IMR-90 (cell line): ENCODE results near the gene DUOX1. TPM values are rescaled to one million over a fixed set of nuclear protein-coding genes. Genes with fewer than 3 reads are reported as not detected.

Source experiments
- ATAC-seq: fragments of 200-7000 bp; cut with Tn5 transposase; 2 replicates; pipeline ENCODE4 v1.9.1; 2020; ENCODE audit warnings: low read depth, mild to moderate bottlenecking, moderate library complexity
- BruUV-seq: library from RNA; stranded (reverse); fragments of 400-500 nt; replicated peaks from 2 replicates; lab custom pipeline; 2021; lab: Mats Ljungman, UMichigan
- CTCF ChIA-PET: fragments of 300-600 bp; formaldehyde crosslinking; extraction: SDS; loops from one replicate; lab custom pipeline; 2021; ENCODE audit warnings: antibody characterized with exemption; lab: Yijun Ruan, JAX
- POLR2A ChIA-PET: fragments of 300-600 bp; sonication (Branson Sonifier 250); formaldehyde crosslinking; loops from one replicate; lab custom pipeline; 2022; ENCODE audit warnings: antibody characterized with exemption; ENCODE audit not compliant: unreplicated experiment; lab: Charles Lee
- DNase-seq: peaks from one replicate; pipeline ENCODE4 v3.0.0; 2013
- H2AFZ ChIP-seq: replicated peaks from 2 replicates; pipeline ENCODE3; 2013; ENCODE audit warnings: low read length, mild to moderate bottlenecking; ENCODE audit not compliant: poor library complexity
- H2AK5ac ChIP-seq: 2 replicates; pipeline ENCODE4 v1.6.1; 2013; ENCODE audit warnings: low read depth, low read length, inconsistent platforms
- H2AK9ac ChIP-seq: replicated peaks from 2 replicates; pipeline ENCODE3; 2013; ENCODE audit warnings: mild to moderate bottlenecking, low read depth, low read length, moderate library complexity; ENCODE audit not compliant: poor library complexity
- H2BK120ac ChIP-seq: 2 replicates; pipeline ENCODE4 v1.6.1; 2013; ENCODE audit warnings: low read depth, low read length, inconsistent platforms
- H2BK15ac ChIP-seq: 3 replicates; pipeline ENCODE4 v1.6.1; 2013; ENCODE audit warnings: low read depth, low read length, inconsistent platforms
- H2BK20ac ChIP-seq: 2 replicates; pipeline ENCODE4 v1.6.1; 2013; ENCODE audit warnings: low read depth, mild to moderate bottlenecking, inconsistent platforms, low read length, moderate library complexity
- H2BK5ac ChIP-seq: 2 replicates; pipeline ENCODE4 v1.6.1; 2013; ENCODE audit warnings: mild to moderate bottlenecking, low read depth, low read length, inconsistent platforms; ENCODE audit not compliant: poor library complexity, severe bottlenecking
- H3K14ac ChIP-seq: replicated peaks from 2 replicates; pipeline ENCODE4 v1.6.1; 2013; ENCODE audit warnings: low read depth, low read length, inconsistent platforms
- H3K18ac ChIP-seq: 2 replicates; pipeline ENCODE4 v1.6.1; 2013; ENCODE audit warnings: low read depth, low read length, control low read depth
- H3K23ac ChIP-seq: 2 replicates; pipeline ENCODE4 v1.6.1; 2013; ENCODE audit warnings: low read depth, low read length, inconsistent platforms
- H3K27ac ChIP-seq: 2 replicates; pipeline ENCODE4 v1.5.1; 2013; ENCODE audit warnings: mild to moderate bottlenecking, control low read depth, low read length; ENCODE audit not compliant: insufficient read depth
- H3K27me3 ChIP-seq: 2 replicates; pipeline ENCODE4 v1.6.1; 2013; ENCODE audit warnings: low read length; ENCODE audit not compliant: control insufficient read depth, insufficient read depth
- H3K36me3 ChIP-seq: 2 replicates; pipeline ENCODE4 v1.6.1; 2013; ENCODE audit warnings: low read length, mixed read lengths; ENCODE audit not compliant: control insufficient read depth, insufficient read depth
- H3K4ac ChIP-seq: 2 replicates; pipeline ENCODE4 v1.6.1; 2013; ENCODE audit warnings: low read depth, low read length, inconsistent platforms
- H3K4me1 ChIP-seq: 2 replicates; pipeline ENCODE4 v1.6.1; 2013; ENCODE audit warnings: low read length, mixed read lengths; ENCODE audit not compliant: control insufficient read depth, insufficient read depth
- H3K4me2 ChIP-seq: 2 replicates; pipeline ENCODE4 v1.6.1; 2013; ENCODE audit warnings: low read depth, mild to moderate bottlenecking, control low read depth, low read length, moderate library complexity
- H3K4me3 ChIP-seq: 2 replicates; pipeline ENCODE4 v1.5.1; 2013; ENCODE audit warnings: low read depth, mild to moderate bottlenecking, control low read depth, low read length, moderate library complexity; ENCODE audit not compliant: insufficient read depth
- H3K56ac ChIP-seq: 2 replicates; pipeline ENCODE4 v1.6.1; 2013; ENCODE audit warnings: low read length, inconsistent platforms; ENCODE audit not compliant: insufficient read depth; ENCODE audit errors: extremely low read depth
- H3K79me1 ChIP-seq, 2 experiments: 2 replicates each; pipeline ENCODE4 v1.6.1; 2013; ENCODE audit warnings: low read length in 2 of 2, inconsistent platforms in 1 of 2, low read depth in 1 of 2
- H3K9ac ChIP-seq: 2 replicates; pipeline ENCODE4 v1.6.1; 2013; ENCODE audit warnings: low read depth, low read length, control low read depth
- H3K9me1 ChIP-seq: 2 replicates; pipeline ENCODE4 v1.6.1; 2013; ENCODE audit warnings: low read length, inconsistent platforms; ENCODE audit not compliant: insufficient read depth
- H3K9me3 ChIP-seq: 2 replicates; pipeline ENCODE4 v1.6.1; 2013; ENCODE audit warnings: low read length; ENCODE audit not compliant: control insufficient read depth, insufficient read depth
- H4K20me1 ChIP-seq: 2 replicates; pipeline ENCODE4 v1.6.1; 2013; ENCODE audit warnings: low read length, inconsistent platforms; ENCODE audit not compliant: insufficient read depth
- H4K5ac ChIP-seq: 2 replicates; pipeline ENCODE4 v1.6.1; 2013; ENCODE audit warnings: mild to moderate bottlenecking, low read depth, low read length, control low read depth
- H4K8ac ChIP-seq, 2 experiments: 2 replicates each; pipeline ENCODE4 v1.6.1; 2013; ENCODE audit warnings: low read depth in 2 of 2, low read length in 2 of 2, control low read depth in 1 of 2, inconsistent platforms in 1 of 2
- H4K91ac ChIP-seq: 2 replicates; pipeline ENCODE4 v1.6.1; 2013; ENCODE audit warnings: low read depth, low read length, inconsistent platforms; ENCODE audit not compliant: insufficient read depth
- BHLHE40 ChIP-seq: fragments of 150-350 bp; IDR thresholded peaks from 2 replicates; pipeline ENCODE4 v1.6.1; 2016; ENCODE audit warnings: mild to moderate bottlenecking, low read depth, low read length
- CEBPB ChIP-seq: IDR thresholded peaks from 2 replicates; pipeline ENCODE4 v1.6.1; 2012; ENCODE audit warnings: low read depth, low read length, improper control_type of control experiment
- CHD1 ChIP-seq: IDR thresholded peaks from 2 replicates; pipeline ENCODE4 v1.6.1; 2012; ENCODE audit warnings: low read depth, low read length, improper control_type of control experiment
- ELK1 ChIP-seq: fragments of 150-350 bp; IDR thresholded peaks from 2 replicates; pipeline ENCODE4 v1.6.1; 2016; ENCODE audit warnings: low read depth, mild to moderate bottlenecking, low read length, moderate library complexity, borderline replicate concordance
- FOS ChIP-seq: fragments of 150-350 bp; IDR thresholded peaks from 2 replicates; pipeline ENCODE4 v1.6.1; 2016; ENCODE audit warnings: low read depth, low read length
- MAFK ChIP-seq: IDR thresholded peaks from 2 replicates; pipeline ENCODE4 v1.6.1; 2012; ENCODE audit warnings: low read depth, low read length, improper control_type of control experiment
- NFE2L2 ChIP-seq: fragments of 150-350 bp; IDR thresholded peaks from 2 replicates; pipeline ENCODE4 v1.6.1; 2016; ENCODE audit warnings: low read depth, mild to moderate bottlenecking, low read length
- POLR2A ChIP-seq: IDR thresholded peaks from 2 replicates; pipeline ENCODE4 v1.6.1; 2012; ENCODE audit warnings: mild to moderate bottlenecking, low read depth, low read length
- RAD21 ChIP-seq: IDR thresholded peaks from 2 replicates; pipeline ENCODE4 v1.6.1; 2012; ENCODE audit warnings: low read length, improper control_type of control experiment
- RCOR1 ChIP-seq: IDR thresholded peaks from 2 replicates; pipeline ENCODE4 v1.6.1; 2012; ENCODE audit warnings: mild to moderate bottlenecking, low read length, improper control_type of control experiment; ENCODE audit not compliant: insufficient replicate concordance
- RFX5 ChIP-seq: IDR thresholded peaks from 2 replicates; pipeline ENCODE4 v1.8.0; 2012; ENCODE audit warnings: low read depth, mild to moderate bottlenecking, low read length, moderate library complexity
- SMC3 ChIP-seq: fragments of 150-350 bp; IDR thresholded peaks from 2 replicates; pipeline ENCODE4 v1.6.1; 2016; ENCODE audit warnings: low read depth, mild to moderate bottlenecking, antibody characterized with exemption, low read length, moderate library complexity
- USF2 ChIP-seq: fragments of 150-350 bp; IDR thresholded peaks from 2 replicates; pipeline ENCODE4 v1.6.1; 2017; ENCODE audit warnings: mild to moderate bottlenecking, antibody characterized with exemption, low read length, low read depth
- WGBS, 2 experiments: methylation state at CpG; one replicate each; pipeline versions ENCODE4 v1.1.5 to v1.1.7; 2013; ENCODE audit warnings: missing lambda C conversion rate in 2 of 2; ENCODE audit not compliant: insufficient read length in 1 of 2; ENCODE audit errors: extremely low coverage in 2 of 2; 5-methylcytosine and 5-hydroxymethylcytosine counted together
- dilution Hi-C: fragments of 300-500 bp; cut with HindIII; formaldehyde crosslinking; loops from one replicate; pipeline ENCODE4 v1.14.3; 2018; ENCODE audit warnings: low sequenced_read_pairs; ENCODE audit not compliant: unreplicated experiment
- in situ Hi-C: fragments of 300-500 bp; cut with MboI; formaldehyde crosslinking; loops from 3 replicates; pipeline ENCODE4 v1.14.3; 2019; ENCODE audit warnings: low sequenced_read_pairs, inconsistent platforms, mixed read lengths
- intact Hi-C: fragments of 100-400 bp; cut with micrococcal nuclease; formaldehyde crosslinking; loops from 2 replicates; pipeline ENCODE4 v1.10.0; 2022
- polyA plus RNA-seq, 3 experiments: library from polyadenylated mRNA; depleted of rRNA; stranded (reverse); fragments of >200 nt; gene quantifications; 2 replicates each; pipeline ENCODE4 v1.2.3, GENCODE V29; 2012; ENCODE audit warnings: low replicate concordance in 1 of 3
- total RNA-seq: library from RNA; depleted of rRNA; stranded (reverse); fragments of >200 nt; gene quantifications from 2 replicates; pipeline ENCODE4 v1.2.3, GENCODE V29; 2012
- TF ChIP-seq, protein P1 (sequence below): conservative IDR thresholded peaks from 2 replicates; pipeline ENCODE4 v1.5.1; 2012; ENCODE audit warnings: mild to moderate bottlenecking, low read depth, low read length, improper control_type of control experiment

DUOX1 gene
- total and polyA plus RNA-seq, 2 of the 4 experiments (the other 2 are of a cell fraction) = not detected

- in situ Hi-C loops (no loop called here), dilution Hi-C loops (no loop called here), intact Hi-C loops (no loop called here)
- Histone ChIP-seq H2BK5ac (no peak overlapping the region), H2BK20ac (no peak overlapping the region), H3K27ac (no peak overlapping the region), H3K14ac (no peak overlapping the region), H2AK9ac (peak overlapping the region; percentile 46), H3K9me1 (peaks cover 9% of the 10 kb centered on the region), H3K18ac (no peak overlapping the region), H3K4me1 (peaks cover 10% of the 10 kb centered on the region; the same call in 1 of the 2 replicates), H4K20me1 (no peaks in the 10 kb centered on the region), H4K8ac (no peak overlapping the region), H3K56ac (no peak overlapping the region), H2AK5ac (no peak overlapping the region), H3K27me3 (peaks cover 33% of the 10 kb centered on the region), H3K4me2 (no peak overlapping the region), H3K79me1 (no peaks in the 10 kb centered on the region), H3K4ac (no peak overlapping the region), H3K9me3 (no peaks in the 10 kb centered on the region), H4K5ac (no peak overlapping the region), H4K91ac (no peak overlapping the region), H3K23ac (peak overlapping the region; percentile 7; the same call in 1 of the 2 replicates), H2AFZ (no peak overlapping the region), H3K36me3 (no peaks in the 10 kb centered on the region), H2BK15ac (no peak overlapping the region), H3K4me3 (no peak overlapping the region), H3K9ac (no peak overlapping the region), H2BK120ac (no peak overlapping the region)
- 40% methylated on average over 1 of the region's 10 CpGs; no CpG with 5 or more reads in 1 of the 2 experiments for WGBS, 2 experiments
- BruUV-seq = no TSS peak
- CTCF ChIA-PET = interaction anchor here (3.0 kb wide), 1 partner anchor 29 kb away, joined by 14 read pairs; no protein-coding TSS in a partner anchor
- POLR2A ChIA-PET = no interaction called here
- ATAC-seq = no peak
- DNase-seq = no peak
- TF ChIP-seq NFE2L2 = no peak
- TF ChIP-seq USF2 = no peak
- no peak for TF ChIP-seq RAD21
- no peak for TF ChIP-seq MAFK
- TF ChIP-seq RCOR1 = no peak
- TF ChIP-seq POLR2A = no peak
- no peak for TF ChIP-seq CHD1
- TF ChIP-seq SMC3 = no peak
- no peak for TF ChIP-seq FOS
- TF ChIP-seq RFX5 = no peak
- no peak for TF ChIP-seq BHLHE40
- TF ChIP-seq CEBPB = no peak
- no peak for TF ChIP-seq ELK1
- TF ChIP-seq, protein P1, sequence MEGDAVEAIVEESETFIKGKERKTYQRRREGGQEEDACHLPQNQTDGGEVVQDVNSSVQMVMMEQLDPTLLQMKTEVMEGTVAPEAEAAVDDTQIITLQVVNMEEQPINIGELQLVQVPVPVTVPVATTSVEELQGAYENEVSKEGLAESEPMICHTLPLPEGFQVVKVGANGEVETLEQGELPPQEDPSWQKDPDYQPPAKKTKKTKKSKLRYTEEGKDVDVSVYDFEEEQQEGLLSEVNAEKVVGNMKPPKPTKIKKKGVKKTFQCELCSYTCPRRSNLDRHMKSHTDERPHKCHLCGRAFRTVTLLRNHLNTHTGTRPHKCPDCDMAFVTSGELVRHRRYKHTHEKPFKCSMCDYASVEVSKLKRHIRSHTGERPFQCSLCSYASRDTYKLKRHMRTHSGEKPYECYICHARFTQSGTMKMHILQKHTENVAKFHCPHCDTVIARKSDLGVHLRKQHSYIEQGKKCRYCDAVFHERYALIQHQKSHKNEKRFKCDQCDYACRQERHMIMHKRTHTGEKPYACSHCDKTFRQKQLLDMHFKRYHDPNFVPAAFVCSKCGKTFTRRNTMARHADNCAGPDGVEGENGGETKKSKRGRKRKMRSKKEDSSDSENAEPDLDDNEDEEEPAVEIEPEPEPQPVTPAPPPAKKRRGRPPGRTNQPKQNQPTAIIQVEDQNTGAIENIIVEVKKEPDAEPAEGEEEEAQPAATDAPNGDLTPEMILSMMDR = no peak
Observed at GRCh38 chr15:45088801-45089711, 40.7 kb upstream of the DUOX1 start.
